Central memory CD8-positive, alpha-beta T cell (primary cell): ENCODE data around the gene CDH16.
"Not testable (repeated sequence)": the region's sequence is repeated elsewhere in the genome, so short reads cannot be mapped to it uniquely, and the experiment has no call there.

ENCODE experiments used
- ATAC-seq: fragments of 150-1000 bp; cut with Tn5 transposase; replicated peaks from 2 replicates; pipeline ENCODE4 v1.10.0; 2022; ENCODE audit warnings: mild to moderate bottlenecking, moderate FRiP score, moderate number of reproducible peaks; ENCODE audit not compliant: poor library complexity, severe bottlenecking; ENCODE audit errors: extremely low read depth
- DNase-seq, 2 donors: peaks; one replicate each; pipeline ENCODE4 v3.0.0; 2021; ENCODE audit warnings: low spot score in 2 of 2
- H3K27ac Mint-ChIP-seq: one replicate; pipeline ENCODE4 v1.8.0; 2022; ENCODE audit warnings: low read depth, mild to moderate bottlenecking, moderate library complexity, mixed read lengths
- H3K27me3 Mint-ChIP-seq: one replicate; pipeline ENCODE4 v1.8.0; 2022; ENCODE audit warnings: mixed read lengths
- H3K36me3 Mint-ChIP-seq: one replicate; pipeline ENCODE4 v1.8.0; 2022; ENCODE audit warnings: mild to moderate bottlenecking, moderate library complexity, mixed read lengths; ENCODE audit not compliant: insufficient read depth
- H3K4me1 Mint-ChIP-seq: one replicate; pipeline ENCODE4 v1.8.0; 2022; ENCODE audit warnings: mixed read lengths
- H3K4me3 Mint-ChIP-seq: one replicate; pipeline ENCODE4 v1.8.0; 2022; ENCODE audit warnings: mild to moderate bottlenecking, moderate library complexity, mixed read lengths
- H3K9me3 Mint-ChIP-seq: one replicate; pipeline ENCODE4 v1.8.0; 2022; ENCODE audit warnings: mixed read lengths

The CDH16 gene

GRCh38 chr16:66900721-66901441, 17.8 kb downstream of the CDH16 start:
- H3K9me3 Mint-ChIP-seq: no peaks in the 10 kb centered on the region
- ATAC-seq (no peak), DNase-seq (no peak)
- no peak overlapping the region for H3K27ac Mint-ChIP-seq
- H3K4me1 Mint-ChIP-seq: peaks cover 2% of the 10 kb centered on the region
- H3K27me3 Mint-ChIP-seq: no peaks in the 10 kb centered on the region
- no peak overlapping the region for H3K4me3 Mint-ChIP-seq
- H3K36me3 Mint-ChIP-seq: no peaks in the 10 kb centered on the region

- Mint-ChIP-seq H3K9me3 (no peaks in the 10 kb centered on the region), H3K36me3 (no peaks in the 10 kb centered on the region), H3K27me3 (no peaks in the 10 kb centered on the region), H3K4me1 (peaks cover 2% of the 10 kb centered on the region), H3K4me3 (no peak overlapping the region), H3K27ac (no peak overlapping the region)
- ATAC-seq (no peak), DNase-seq (no peak)
Observed at GRCh38 chr16:66899945-66900710, 18.6 kb downstream of the CDH16 start.

GRCh38 chr16:66899310-66899944, 19.3 kb downstream of the CDH16 start:
- no peaks in the 10 kb centered on the region for H3K9me3 Mint-ChIP-seq
- ATAC-seq: no peak
- peaks cover under 1% of the 10 kb centered on the region for H3K36me3 Mint-ChIP-seq
- no peaks in the 10 kb centered on the region for H3K27me3 Mint-ChIP-seq
- DNase-seq: no peak
- H3K4me1 Mint-ChIP-seq: peaks cover 8% of the 10 kb centered on the region
- H3K27ac Mint-ChIP-seq: no peak overlapping the region
- no peak overlapping the region for H3K4me3 Mint-ChIP-seq

DNA sequence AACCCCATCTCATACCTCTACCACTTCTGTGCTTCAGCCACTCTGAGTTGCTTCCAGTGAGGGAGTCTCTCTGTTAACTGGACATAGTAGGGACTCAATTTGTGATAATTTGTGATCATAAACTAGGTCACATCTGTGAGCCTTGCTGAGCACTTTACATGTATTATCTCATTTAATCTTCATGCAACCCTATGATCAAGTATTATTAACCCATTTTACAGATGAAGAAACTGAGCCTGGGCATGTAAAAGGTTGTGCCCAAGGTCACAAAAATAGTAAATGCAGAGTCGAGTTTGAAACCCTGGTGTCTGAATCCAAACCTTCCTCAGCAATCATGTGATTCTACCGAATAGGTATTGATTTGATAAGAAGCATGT, 19.8 kb downstream of the CDH16 start:
- no peaks in the 10 kb centered on the region for H3K27me3 Mint-ChIP-seq
- no peak for ATAC-seq
- no peak for DNase-seq
- no peak overlapping the region for H3K27ac Mint-ChIP-seq
- H3K36me3 Mint-ChIP-seq: peaks cover 1% of the 10 kb centered on the region
- no peaks in the 10 kb centered on the region for H3K9me3 Mint-ChIP-seq
- peaks cover 8% of the 10 kb centered on the region for H3K4me1 Mint-ChIP-seq
- no peak overlapping the region for H3K4me3 Mint-ChIP-seq

- DNase-seq (no peak), ATAC-seq (no peak)
- H3K27me3 Mint-ChIP-seq: no peaks in the 10 kb centered on the region
- H3K36me3 Mint-ChIP-seq: peaks cover 1% of the 10 kb centered on the region
- peaks cover 8% of the 10 kb centered on the region for H3K4me1 Mint-ChIP-seq
- H3K4me3 Mint-ChIP-seq: no peak overlapping the region
- H3K27ac Mint-ChIP-seq: no peak overlapping the region
- no peaks in the 10 kb centered on the region for H3K9me3 Mint-ChIP-seq
Observed at GRCh38 chr16:66898207-66898606, 20.5 kb downstream of the CDH16 start.

DNA sequence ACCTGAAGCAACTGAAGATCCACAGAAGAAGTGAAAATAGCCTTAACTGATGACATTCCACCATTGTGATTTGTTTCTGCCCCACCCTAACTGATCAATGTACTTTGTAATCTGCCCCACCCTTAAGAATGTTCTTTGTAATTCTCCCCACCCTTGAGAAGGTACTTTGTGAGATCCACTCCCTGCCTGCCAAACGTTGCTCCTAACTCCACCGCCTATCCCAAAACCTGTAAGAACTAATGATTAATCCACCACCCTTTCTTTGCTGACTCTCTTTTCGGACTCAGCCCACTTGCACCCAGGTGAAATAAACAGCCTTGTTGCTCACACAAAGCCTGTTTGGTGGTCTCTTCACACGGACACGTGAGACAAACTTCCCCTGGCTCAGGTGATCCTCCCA, 22.0 kb downstream of the CDH16 start:
- not testable (repeated sequence) for H3K27ac Mint-ChIP-seq, H3K27me3 Mint-ChIP-seq, ATAC-seq, DNase-seq, H3K4me1 Mint-ChIP-seq, H3K36me3 Mint-ChIP-seq, H3K9me3 Mint-ChIP-seq, H3K4me3 Mint-ChIP-seq

DNA sequence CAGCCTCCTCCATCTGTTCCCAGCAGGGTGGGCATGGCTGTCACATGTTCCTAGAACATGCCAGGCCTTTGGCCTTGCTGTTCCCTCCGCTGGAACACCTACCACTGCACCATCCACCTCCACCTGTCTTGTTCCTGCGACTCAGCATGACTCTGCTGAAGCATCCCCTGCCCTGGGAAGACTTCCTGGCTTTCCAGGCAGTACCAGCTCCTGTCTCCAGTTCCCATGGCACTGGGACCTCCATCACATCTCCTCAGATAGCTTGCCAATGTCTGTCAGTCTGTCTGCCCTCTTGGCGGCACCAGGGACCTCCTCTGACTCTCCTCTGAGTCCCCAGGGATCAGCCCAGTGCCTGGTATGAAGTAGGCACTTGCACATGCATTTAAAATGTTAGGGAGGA, 22.7 kb downstream of the CDH16 start:
- peak overlapping the region; percentile 50 for H3K27ac Mint-ChIP-seq
- H3K27me3 Mint-ChIP-seq: no peaks in the 10 kb centered on the region
- no peak for DNase-seq
- peaks cover 8% of the 10 kb centered on the region for H3K4me1 Mint-ChIP-seq
- no peak for ATAC-seq
- H3K36me3 Mint-ChIP-seq: peaks cover 3% of the 10 kb centered on the region
- H3K4me3 Mint-ChIP-seq: no peak overlapping the region
- no peaks in the 10 kb centered on the region for H3K9me3 Mint-ChIP-seq

DNA sequence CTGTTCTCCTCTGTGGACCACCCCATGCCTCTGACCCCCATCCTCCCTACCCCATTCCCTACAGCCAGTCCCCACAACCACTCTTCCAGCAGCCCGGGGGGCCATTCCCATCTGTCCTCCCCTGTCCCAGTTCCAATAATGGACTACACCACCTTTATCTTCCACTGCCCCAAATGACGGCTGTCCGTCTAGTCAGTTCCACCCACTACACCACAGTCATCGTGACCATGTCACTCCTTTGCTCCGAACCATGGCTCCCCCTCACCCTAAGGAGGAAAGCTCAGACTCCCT, 23.1 kb downstream of the CDH16 start:
- Mint-ChIP-seq H3K27me3 (no peaks in the 10 kb centered on the region), H3K36me3 (peaks cover 5% of the 10 kb centered on the region), H3K4me1 (peaks cover 8% of the 10 kb centered on the region), H3K4me3 (no peak overlapping the region), H3K9me3 (no peaks in the 10 kb centered on the region), H3K27ac (no peak overlapping the region)
- no peak for DNase-seq
- ATAC-seq: no peak

DNA sequence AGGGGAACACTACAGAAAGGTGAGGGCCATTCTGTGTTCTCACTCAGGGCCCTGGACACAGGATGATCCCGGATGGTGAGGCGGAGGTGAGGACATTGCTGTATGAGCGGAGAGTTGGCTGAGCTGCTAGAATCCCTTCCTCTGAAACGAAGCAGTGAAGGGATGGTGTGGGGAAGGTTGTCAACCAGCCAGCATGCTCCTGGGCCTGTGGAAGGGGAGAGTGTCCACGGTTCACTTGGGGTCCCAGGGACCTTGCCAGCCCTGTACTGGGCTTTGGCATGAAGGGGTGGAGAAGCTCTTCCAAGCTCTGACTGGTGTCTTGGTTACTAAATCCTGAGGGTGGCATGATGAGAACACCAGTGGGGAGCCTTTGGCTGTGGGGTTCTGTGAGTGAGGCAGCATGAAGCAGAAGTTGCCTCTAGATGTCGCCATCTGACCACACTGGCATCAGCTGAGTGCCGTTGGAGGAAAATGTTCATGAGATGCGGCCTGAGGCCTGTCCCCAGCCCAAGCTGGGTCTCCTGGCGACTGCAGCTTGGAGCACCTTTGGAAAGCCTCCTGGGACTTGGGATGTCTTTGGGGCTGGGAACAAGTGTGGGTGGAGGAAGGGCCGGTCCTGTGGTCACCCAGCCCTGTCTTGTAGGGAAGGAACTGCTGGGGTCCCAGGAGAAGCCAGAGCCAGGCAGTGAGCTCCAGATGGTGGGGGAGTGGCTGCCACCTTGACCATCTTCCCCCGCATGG, 23.6 kb downstream of the CDH16 start:
- DNase-seq: peak in 1 of 2 donors; percentile 23
- Mint-ChIP-seq H3K27me3 (no peaks in the 10 kb centered on the region), H3K4me1 (peaks cover 8% of the 10 kb centered on the region), H3K9me3 (no peaks in the 10 kb centered on the region), H3K4me3 (no peak overlapping the region), H3K27ac (no peak overlapping the region), H3K36me3 (peaks cover 5% of the 10 kb centered on the region)
- ATAC-seq: peak; percentile 65

DNA sequence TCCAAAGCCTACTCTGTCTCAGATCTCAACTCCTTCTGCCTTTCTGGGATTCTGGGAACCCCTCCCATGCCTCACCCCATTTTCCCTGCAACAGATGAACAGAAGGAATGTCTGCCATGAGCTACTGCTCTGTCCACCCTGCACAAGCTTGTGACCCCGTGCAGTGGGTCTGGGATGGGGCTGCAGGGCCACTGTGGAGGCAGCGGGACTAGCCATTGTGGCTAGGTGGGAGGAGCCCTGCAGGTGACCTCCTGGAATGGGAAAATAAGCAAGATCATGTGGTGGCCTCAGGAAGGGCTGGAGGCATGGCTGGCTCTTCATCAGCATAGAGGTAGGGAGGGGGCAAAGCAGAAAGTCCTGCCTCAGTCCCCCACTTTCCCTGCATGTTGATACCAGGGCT, 24.6 kb downstream of the CDH16 start:
- DNase-seq: no peak
- Mint-ChIP-seq H3K27me3 (no peaks in the 10 kb centered on the region), H3K4me3 (no peak overlapping the region), H3K9me3 (no peaks in the 10 kb centered on the region), H3K27ac (peak overlapping the region; percentile 77), H3K36me3 (peaks cover 5% of the 10 kb centered on the region), H3K4me1 (peaks cover 8% of the 10 kb centered on the region)
- no peak for ATAC-seq

DNA sequence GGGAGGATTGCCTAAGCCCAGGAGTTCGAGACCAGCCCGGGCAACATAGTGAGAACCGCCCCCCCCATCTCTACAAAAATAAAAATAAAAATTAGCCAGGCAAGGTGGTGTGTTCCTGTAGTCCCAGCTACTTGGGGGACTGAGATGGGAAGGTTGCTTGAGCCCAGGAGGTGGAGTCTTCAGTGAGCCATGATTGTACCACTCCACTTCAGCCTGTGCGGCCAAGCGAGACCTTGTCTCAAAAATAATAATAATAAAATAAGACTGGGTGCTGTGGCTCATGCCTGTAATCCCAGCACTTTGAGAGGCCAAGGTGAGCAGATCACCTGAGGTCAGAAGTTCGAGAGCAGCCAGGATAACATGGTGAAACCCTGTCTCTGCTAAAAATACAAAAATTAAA, 26.9 kb downstream of the CDH16 start:
- H3K4me3 Mint-ChIP-seq: no peak overlapping the region
- H3K36me3 Mint-ChIP-seq: peaks cover 12% of the 10 kb centered on the region
- DNase-seq: no peak
- no peaks in the 10 kb centered on the region for H3K27me3 Mint-ChIP-seq
- no peak overlapping the region for H3K27ac Mint-ChIP-seq
- no peak for ATAC-seq
- H3K9me3 Mint-ChIP-seq: no peaks in the 10 kb centered on the region
- H3K4me1 Mint-ChIP-seq: peaks cover 8% of the 10 kb centered on the region

- no peak for DNase-seq
- peaks cover 16% of the 10 kb centered on the region for H3K36me3 Mint-ChIP-seq
- no peaks in the 10 kb centered on the region for H3K9me3 Mint-ChIP-seq
- no peaks in the 10 kb centered on the region for H3K27me3 Mint-ChIP-seq
- H3K4me1 Mint-ChIP-seq: peaks cover 8% of the 10 kb centered on the region
- ATAC-seq: no peak
- no peak overlapping the region for H3K27ac Mint-ChIP-seq
- H3K4me3 Mint-ChIP-seq: no peak overlapping the region
Observed at GRCh38 chr16:66891360-66891759, 27.3 kb downstream of the CDH16 start.
